BJ (cell line): ENCODE results near the gene ZMYM3. TPM values are rescaled to one million over a fixed set of nuclear protein-coding genes. Genes with fewer than 3 reads are reported as not detected.
A peak's percentile ranks its signal among the peaks of the same experiment; 100 is the strongest.

Experiments used
- CTCF ChIA-PET: fragments of 350-600 bp; formaldehyde crosslinking; extraction: SDS; loops from one replicate; lab custom pipeline; 2021; ENCODE audit warnings: antibody characterized with exemption, inconsistent platforms; lab: Yijun Ruan, JAX
- POLR2A ChIA-PET: fragments of 300-600 bp; sonication (Branson Sonifier 250); formaldehyde crosslinking; extraction: SDS; loops from one replicate; lab custom pipeline; 2021; ENCODE audit warnings: antibody characterized with exemption; lab: Charles Lee
- DNase-seq: peaks from one replicate; pipeline ENCODE4 v3.0.0-alpha.2; 2011; ENCODE audit warnings: low read depth
- H3K27me3 ChIP-seq: 2 replicates; pipeline ENCODE4 v1.6.0; 2011; ENCODE audit warnings: low read length; ENCODE audit not compliant: control insufficient read depth, insufficient read depth
- H3K36me3 ChIP-seq: 2 replicates; pipeline ENCODE4 v1.5.1; 2011; ENCODE audit warnings: low read length; ENCODE audit not compliant: control insufficient read depth, insufficient read depth
- H3K4me3 ChIP-seq: 2 replicates; pipeline ENCODE4 v1.5.1; 2011; ENCODE audit warnings: low read depth, mild to moderate bottlenecking, control low read depth, low read length
- polyA plus RNA-seq: library from polyadenylated mRNA; depleted of rRNA; stranded (reverse); fragments of >200 nt; gene quantifications from 2 replicates; pipeline ENCODE4 v1.2.3, GENCODE V29; 2011
- TF ChIP-seq, protein P1 (sequence below): IDR thresholded peaks from 2 replicates; pipeline ENCODE4 v1.5.1; 2011; ENCODE audit warnings: low read depth, mild to moderate bottlenecking, control low read depth, inconsistent platforms, low read length, moderate library complexity; ENCODE audit not compliant: insufficient read depth

ZMYM3 gene
- polyA plus RNA-seq, 1 experiment = 25.1 TPM

- Histone ChIP-seq H3K36me3 (peaks cover 13% of the 10 kb centered on the region), H3K4me3 (no peak overlapping the region), H3K27me3 (no peaks in the 10 kb centered on the region)
- CTCF ChIA-PET = no interaction called here
- TF ChIP-seq, protein P1, sequence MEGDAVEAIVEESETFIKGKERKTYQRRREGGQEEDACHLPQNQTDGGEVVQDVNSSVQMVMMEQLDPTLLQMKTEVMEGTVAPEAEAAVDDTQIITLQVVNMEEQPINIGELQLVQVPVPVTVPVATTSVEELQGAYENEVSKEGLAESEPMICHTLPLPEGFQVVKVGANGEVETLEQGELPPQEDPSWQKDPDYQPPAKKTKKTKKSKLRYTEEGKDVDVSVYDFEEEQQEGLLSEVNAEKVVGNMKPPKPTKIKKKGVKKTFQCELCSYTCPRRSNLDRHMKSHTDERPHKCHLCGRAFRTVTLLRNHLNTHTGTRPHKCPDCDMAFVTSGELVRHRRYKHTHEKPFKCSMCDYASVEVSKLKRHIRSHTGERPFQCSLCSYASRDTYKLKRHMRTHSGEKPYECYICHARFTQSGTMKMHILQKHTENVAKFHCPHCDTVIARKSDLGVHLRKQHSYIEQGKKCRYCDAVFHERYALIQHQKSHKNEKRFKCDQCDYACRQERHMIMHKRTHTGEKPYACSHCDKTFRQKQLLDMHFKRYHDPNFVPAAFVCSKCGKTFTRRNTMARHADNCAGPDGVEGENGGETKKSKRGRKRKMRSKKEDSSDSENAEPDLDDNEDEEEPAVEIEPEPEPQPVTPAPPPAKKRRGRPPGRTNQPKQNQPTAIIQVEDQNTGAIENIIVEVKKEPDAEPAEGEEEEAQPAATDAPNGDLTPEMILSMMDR = no peak
- POLR2A ChIA-PET = no interaction called here
- DNase-seq = no peak
These were observed 44.2 kb upstream of the ZMYM3 start for GRCh38 chrX:71298119-71298518.

GRCh38 chrX:71296806-71297205, 42.9 kb upstream of the ZMYM3 start:
- Histone ChIP-seq H3K4me3 (no peak overlapping the region), H3K27me3 (no peaks in the 10 kb centered on the region)

GRCh38 chrX:71292669-71293365, 38.9 kb upstream of the ZMYM3 start:
- peak; percentile 9 for DNase-seq
- ChIA-PET CTCF (no interaction called here), POLR2A (no interaction called here)
- no peak overlapping the region for H3K4me3 ChIP-seq
- H3K27me3 ChIP-seq = no peaks in the 10 kb centered on the region
- TF ChIP-seq, protein P1 = no peak
- peaks cover 6% of the 10 kb centered on the region for H3K36me3 ChIP-seq

More at GRCh38 chrX:71296806-71297205, 42.9 kb upstream of the ZMYM3 start:
- TF ChIP-seq, protein P1 = no peak
- ChIA-PET POLR2A (no interaction called here), CTCF (no interaction called here)
- no peak for DNase-seq
- peaks cover 13% of the 10 kb centered on the region for H3K36me3 ChIP-seq

DNA sequence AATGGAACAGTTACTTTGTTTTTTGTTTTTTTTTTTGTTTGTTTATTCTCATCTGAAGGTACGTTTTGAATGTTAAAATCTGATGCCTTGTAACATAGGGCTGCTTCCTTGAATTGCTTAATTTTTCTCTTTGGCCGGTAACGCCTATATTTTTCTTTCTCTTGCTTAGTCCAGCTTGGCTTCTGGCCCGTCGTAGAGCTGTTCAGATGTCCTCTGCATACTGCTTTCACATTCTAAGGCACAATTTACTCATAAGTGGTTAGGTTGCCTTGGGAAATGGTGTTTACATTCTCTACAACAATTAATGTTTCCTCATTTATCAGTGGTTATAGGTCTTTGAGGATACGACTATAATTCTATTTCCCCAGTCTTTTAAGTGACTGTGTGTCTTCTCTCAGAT, 37.4 kb upstream of the ZMYM3 start:
- TF ChIP-seq, protein P1 = no peak
- POLR2A ChIA-PET = no interaction called here
- CTCF ChIA-PET = no interaction called here
- peaks cover 3% of the 10 kb centered on the region; the same call in 1 of the 2 replicates for H3K36me3 ChIP-seq
- H3K27me3 ChIP-seq = no peaks in the 10 kb centered on the region
- H3K4me3 ChIP-seq = no peak overlapping the region
- DNase-seq = no peak

GRCh38 chrX:71285929-71286328, 32.0 kb upstream of the ZMYM3 start:
- H3K4me3 ChIP-seq = peak overlapping the region; percentile 72; the same call in 1 of the 2 replicates
- H3K36me3 ChIP-seq = no peaks in the 10 kb centered on the region
- ChIA-PET POLR2A (no interaction called here), CTCF (no interaction called here)
- no peaks in the 10 kb centered on the region for H3K27me3 ChIP-seq
- TF ChIP-seq, protein P1 = no peak
- no peak for DNase-seq
